Medulla oblongata (tissue), 1 donor: ENCODE measurements around the gene PCDH17.
A peak's percentile ranks its signal among the peaks of the same experiment; 100 is the strongest.

ENCODE experiments used
- DNase-seq: peaks from one replicate; pipeline ENCODE4 v3.0.0-alpha.2; 2015; ENCODE audit errors: extremely low spot score

The PCDH17 gene, protein sequence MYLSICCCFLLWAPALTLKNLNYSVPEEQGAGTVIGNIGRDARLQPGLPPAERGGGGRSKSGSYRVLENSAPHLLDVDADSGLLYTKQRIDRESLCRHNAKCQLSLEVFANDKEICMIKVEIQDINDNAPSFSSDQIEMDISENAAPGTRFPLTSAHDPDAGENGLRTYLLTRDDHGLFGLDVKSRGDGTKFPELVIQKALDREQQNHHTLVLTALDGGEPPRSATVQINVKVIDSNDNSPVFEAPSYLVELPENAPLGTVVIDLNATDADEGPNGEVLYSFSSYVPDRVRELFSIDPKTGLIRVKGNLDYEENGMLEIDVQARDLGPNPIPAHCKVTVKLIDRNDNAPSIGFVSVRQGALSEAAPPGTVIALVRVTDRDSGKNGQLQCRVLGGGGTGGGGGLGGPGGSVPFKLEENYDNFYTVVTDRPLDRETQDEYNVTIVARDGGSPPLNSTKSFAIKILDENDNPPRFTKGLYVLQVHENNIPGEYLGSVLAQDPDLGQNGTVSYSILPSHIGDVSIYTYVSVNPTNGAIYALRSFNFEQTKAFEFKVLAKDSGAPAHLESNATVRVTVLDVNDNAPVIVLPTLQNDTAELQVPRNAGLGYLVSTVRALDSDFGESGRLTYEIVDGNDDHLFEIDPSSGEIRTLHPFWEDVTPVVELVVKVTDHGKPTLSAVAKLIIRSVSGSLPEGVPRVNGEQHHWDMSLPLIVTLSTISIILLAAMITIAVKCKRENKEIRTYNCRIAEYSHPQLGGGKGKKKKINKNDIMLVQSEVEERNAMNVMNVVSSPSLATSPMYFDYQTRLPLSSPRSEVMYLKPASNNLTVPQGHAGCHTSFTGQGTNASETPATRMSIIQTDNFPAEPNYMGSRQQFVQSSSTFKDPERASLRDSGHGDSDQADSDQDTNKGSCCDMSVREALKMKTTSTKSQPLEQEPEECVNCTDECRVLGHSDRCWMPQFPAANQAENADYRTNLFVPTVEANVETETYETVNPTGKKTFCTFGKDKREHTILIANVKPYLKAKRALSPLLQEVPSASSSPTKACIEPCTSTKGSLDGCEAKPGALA (N-terminal part only)

DNA sequence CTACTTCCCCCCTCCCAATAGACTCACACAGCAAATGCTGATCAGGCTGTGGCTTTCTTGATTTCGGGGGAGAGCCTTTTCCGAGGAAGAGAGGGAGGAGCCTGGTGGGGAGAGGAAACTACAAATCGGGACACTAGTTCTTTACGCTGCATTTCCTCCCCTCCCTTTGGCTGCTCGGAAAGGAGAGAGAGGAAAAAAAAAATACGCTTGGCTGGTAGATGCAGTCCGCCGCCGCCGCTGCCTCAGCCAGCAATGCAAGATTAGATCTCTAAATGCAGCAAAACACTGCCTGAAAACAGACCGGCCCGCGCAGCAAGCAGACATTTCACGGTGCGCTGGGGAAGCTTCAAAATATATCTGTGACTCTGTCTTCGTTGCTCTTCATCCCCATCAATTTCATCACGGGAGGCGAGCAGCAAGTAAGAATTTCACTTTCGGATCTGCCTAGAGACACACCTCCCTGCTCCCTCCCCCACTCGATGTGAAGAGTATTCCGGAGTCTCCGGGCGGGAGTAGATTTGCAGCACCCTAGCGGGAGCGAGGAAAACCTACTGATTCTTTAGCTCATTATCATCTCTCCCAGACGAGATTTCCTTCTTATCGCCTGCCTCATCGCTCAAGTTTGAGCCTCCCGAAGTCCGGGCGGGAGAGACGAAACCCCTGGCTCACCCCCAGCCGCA, at the start of gene PCDH17:
Gene PCDH17, plus strand, starts transcription at position 149 of the 680 bp plus-strand sequence. CDS start 803 bp downstream, outside the sequence.
- peak; percentile 85 for DNase-seq

DNA sequence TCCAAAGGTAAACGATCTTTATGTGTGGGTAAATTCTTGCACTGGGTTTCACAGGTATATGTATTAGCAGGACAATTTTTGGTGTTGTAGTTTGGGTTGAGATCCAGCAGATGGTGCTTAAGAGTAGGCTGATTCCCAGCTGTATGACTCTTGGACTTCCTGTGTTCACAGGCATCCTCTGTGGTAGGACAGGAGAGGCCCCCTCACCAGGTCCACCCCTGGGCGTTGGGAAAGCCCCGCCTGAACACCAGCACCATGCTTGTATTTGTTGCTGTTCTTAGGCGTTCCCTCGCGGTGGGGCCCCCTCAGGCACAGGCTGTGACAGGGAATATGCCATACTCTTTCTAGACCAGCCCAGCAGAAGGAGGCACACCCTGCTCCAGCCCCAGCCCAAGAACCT, 49.5 kb upstream of the PCDH17 start:
- DNase-seq = no peak

DNA sequence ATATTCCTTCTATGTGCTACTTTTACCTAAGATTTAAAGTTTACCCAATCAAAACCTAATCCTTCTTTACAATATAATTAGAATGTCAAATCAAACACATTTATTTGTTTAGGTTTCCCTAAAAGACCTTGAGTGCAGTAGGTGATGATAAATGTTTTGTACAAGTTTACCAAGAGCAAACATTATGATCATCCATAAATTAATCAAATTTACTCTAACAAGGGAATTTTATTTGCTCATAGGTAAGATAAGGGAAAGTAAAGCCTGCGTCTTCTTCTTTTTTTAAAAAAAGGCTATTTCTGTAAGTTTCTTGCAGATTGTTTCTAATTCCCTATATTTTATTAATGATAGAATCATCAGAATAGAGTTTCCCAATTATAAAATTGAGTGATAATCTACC, 48.0 kb upstream of the PCDH17 start:
- no peak for DNase-seq

DNA sequence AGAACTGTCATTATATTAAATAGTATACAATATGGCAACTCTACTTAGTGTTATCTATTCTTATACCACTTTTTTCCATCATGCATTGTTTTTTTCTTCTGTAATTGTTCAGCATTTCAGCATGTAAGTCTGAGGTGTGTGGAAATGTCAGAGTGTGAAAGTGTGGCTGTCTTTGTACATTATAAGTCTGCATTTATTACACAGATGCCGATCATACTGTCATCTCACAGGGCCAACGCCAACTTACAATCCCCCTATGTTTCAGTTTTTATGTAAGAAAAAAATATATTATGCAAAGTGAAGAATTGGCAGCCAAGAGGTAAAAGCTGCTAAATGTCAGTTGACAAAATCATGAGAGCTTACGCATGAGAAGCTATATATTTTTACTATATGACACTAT, 42.9 kb upstream of the PCDH17 start:
- DNase-seq = no peak

DNA sequence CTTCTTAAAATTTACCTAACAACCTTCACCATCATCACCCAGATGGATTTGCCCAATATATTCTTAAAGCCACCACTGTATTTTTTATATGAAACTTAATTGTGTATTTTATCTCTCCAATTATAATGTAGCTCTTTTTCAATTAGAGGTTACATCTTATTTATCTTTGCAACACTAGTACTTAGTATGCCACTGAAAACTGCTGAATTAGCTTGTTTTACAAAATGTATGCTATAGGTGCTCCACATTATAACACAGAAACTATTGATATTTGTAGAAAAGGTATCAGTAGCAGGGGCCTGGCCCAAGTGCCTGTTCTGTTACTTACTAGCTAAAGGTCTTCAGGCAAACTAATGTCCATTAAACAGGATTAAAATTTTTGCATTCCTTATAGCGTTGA, 35.8 kb upstream of the PCDH17 start:
- no peak for DNase-seq

DNA sequence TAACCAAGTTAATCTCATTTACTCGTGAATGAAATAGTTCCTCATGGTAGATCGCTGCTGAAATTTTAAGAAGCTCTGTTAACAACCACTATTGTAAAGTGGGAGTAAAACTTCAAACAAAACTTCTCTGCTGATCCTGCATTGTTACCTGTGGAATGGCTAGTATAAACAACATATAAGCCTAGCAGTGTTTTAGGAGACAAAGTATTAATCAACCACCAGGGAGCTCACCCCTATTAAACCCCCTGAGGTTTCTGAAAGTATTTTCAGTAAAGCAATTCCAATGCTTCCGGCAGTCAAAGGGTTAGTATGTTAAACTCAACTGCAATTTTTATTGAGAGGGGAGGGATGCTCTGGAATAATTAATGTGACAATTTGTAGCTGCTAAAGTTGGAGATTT, 30.0 kb upstream of the PCDH17 start:
- no peak for DNase-seq

DNA sequence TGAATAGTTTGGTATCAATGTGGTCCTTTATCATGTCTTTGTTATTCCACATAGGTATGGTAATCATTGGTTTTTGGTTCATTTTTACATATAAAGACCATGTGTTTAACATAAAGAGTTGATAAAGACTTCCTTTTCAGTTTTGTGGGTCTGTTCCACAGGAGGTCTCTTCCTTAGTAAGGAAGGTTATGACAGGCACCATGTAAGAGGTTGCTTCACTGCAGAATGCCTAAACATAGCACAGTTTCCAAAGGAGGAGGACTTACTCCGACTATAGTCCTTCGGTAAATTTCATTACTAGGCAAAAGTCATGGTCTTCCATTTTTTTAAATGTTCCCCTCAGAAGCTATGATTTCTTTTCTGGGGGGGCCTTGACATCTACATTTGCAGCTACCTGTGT, 27.1 kb upstream of the PCDH17 start:
- no peak for DNase-seq

DNA sequence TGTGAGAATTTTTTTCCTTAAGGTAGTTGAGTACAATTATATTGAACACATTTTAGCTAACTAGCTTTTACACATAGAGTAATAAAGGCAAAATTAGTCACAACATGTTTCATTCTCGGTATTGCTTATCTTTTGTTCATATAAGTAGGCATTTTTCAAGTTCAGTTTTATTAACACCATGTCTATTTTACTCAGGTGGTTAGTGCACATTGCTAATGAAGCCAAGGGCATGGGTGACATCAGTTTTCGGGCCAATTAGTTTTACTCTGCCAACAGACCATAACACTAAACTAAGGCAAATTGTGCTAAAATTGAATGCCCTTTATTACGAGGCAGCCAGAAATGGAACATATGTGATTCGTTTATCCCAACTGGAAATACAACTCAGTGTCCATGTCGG, 19.6 kb upstream of the PCDH17 start:
- DNase-seq = no peak

DNA sequence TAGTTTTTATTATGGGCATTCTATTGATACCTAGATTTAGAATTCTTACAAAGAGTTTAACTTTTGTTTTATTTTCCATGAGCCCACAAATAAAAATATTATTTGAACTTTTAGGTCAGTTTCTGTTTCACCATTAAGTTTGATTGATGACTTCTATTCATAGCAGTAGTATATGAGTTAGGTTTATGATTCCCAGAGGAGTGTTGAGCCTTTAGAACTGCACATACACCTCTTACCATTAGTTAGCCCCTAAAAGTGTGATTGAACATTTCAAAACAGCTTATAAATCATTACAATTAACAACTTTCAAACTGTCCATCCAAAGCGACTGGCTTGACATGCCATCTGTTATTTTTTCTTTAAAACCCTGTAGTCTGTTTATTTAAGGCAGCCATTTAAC, 19.0 kb upstream of the PCDH17 start:
- no peak for DNase-seq

DNA sequence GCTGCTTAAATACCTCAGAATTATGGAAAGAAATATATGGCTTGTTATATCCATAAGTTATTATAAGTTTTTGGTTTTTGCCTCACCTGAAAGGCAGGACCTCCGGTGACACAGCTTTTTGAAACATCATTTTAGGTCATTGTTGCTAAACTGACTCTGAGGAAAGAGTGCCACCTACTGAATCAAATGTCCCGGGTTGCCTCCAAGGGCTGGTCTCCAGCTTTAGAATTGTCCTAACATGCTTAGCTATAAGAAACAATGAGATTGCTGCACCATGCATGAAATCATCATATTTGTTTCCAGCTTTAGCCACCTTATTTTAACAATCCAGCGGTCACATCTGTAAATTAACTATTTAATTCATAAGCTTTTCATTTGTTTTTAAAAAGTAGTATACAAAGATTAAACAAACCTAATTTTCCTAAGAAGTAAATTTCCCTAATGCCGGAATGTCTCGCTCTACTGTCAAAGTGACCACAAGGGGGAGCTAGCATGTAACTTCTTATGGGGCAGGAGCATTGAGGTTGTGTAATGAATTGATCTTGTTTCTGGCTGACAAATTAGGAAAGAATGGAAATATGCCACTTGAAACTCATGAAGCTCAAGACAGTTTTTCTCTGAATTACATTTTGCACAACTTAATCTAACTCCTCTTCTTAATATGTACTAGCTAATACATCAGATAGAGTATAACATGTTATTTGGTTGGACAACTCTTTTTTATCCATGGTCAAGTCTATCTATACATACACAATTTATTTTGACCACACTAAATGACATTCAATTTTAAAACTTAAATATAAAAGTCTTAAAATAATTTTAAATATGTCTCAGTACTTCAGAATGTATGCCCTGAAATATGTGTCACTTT, 6.7 kb upstream of the PCDH17 start:
- peak; percentile 91 for DNase-seq

DNA sequence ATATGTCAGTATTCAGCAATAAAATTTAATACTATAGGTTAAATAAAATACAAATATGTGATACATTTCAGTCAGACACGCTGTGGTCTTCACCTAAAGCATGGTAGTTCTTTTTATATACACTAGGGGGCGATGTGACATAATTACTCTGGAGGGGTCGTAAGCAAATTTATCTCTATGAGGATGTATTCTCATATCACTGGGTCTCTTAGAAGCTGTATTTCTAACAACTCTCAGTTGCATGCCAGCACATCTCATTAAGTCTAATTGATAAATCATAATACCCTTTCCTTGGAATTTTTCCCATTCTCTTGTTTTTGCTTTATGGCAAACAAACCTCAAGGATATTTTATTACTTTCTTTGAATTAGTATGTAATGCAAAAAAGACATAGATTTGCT, 3.9 kb upstream of the PCDH17 start:
- DNase-seq = peak; percentile 69

DNA sequence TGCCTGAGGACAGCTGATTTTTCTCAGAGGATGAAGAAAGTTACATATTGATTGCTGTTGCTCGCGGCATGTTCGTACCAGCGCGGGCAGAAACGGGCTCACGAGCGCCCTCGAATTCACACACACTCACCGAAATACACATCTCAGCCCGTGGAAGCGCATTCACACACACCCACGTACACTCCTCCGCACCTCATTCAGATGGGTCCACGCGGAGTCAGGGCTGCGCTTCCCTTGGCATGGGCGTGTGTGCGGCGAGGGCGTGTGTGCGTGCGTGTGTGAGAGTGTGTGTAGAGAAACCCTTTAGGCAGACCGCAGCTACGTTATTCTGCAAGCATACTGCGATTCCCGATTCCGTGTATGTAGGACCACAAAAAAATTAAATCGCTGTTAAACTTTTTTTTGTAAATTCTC, 2.1 kb upstream of the PCDH17 start:
- peak; percentile 70 for DNase-seq

DNA sequence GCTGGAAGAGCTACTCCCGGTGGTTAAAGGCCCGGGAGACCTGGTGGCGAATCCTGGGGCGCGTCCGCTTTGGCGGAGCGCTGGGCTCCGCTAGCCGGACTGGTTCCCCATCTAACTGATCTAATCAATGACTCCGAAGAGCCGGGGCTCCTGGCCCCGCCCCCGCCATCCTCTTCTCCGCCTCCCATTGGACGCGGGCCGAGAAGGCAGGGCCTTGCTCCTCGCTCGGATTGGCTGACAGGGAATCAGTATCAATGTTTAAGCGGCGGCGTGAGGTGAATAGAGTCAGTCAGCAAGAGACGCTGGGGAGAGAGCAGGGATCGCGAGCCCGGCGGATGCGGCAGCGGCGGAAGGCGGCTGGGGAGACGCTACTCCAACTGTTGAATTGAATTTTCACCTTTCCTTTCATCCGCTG, 1.7 kb upstream of the PCDH17 start:
- DNase-seq = peak; percentile 99

DNA sequence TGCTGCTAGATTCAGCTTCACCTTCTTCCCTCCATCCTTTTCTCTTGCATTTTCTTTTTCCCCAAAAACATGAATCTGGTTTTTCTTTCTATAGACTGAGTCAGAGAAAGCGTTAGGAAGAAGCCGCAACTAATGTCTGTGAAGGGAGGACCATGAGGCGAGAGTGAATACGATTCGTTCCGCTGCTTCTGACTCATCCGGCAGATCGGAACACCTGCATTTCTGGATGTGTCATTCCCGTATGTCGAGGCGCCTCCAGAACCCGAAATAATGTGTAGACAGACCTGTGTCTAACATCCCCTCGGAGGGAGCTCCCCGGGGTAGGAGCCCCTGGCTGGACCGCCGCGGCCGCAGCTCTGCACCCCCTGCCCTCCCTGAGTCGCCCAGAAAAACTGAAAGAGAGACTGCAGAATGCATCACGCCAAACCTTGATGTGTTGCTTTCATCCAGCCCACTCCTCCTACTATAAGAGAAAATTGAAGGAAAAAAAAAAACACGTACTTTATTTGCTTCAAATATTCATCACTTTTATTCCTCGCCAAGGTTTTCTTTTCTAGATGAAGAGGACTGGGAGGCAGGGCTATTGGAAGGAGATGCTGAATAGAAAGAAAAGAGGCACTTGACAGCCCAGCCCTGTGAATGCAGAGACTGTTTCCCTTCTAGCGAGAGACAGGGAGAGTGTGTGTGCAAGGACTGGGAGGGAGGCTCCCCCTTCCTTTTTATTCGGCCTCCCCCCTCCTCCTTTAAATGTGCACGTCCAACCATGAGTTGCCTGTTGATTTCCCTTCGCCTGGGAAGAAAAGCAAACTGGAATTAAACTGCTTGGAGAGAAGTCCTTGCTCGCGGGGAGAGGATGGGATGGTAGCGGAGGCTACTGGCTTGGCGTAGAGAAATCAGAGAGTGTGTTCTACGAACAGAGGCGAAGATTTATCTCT, 616 bp upstream of the PCDH17 start:
- DNase-seq = peak; percentile 86

DNA sequence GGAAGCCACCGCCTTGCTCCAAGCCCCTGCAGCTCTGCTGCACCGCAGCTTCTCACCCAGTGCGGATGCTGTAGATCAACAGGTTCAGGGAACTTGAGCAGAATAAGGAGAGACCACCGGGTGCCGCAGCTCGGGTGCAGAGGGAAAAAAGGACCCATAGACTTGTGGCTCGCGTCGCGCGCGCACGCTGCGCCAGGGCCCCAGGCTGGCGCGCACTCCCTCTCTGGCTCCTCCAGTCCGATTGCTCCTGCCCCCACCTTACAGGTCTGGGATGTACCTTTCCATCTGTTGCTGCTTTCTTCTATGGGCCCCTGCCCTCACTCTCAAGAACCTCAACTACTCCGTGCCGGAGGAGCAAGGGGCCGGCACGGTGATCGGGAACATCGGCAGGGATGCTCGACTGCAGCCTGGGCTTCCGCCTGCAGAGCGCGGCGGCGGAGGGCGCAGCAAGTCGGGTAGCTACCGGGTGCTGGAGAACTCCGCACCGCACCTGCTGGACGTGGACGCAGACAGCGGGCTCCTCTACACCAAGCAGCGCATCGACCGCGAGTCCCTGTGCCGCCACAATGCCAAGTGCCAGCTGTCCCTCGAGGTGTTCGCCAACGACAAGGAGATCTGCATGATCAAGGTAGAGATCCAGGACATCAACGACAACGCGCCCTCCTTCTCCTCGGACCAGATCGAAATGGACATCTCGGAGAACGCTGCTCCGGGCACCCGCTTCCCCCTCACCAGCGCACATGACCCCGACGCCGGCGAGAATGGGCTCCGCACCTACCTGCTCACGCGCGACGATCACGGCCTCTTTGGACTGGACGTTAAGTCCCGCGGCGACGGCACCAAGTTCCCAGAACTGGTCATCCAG, 964 bp downstream of the PCDH17 start:
- DNase-seq = peak; percentile 57

DNA sequence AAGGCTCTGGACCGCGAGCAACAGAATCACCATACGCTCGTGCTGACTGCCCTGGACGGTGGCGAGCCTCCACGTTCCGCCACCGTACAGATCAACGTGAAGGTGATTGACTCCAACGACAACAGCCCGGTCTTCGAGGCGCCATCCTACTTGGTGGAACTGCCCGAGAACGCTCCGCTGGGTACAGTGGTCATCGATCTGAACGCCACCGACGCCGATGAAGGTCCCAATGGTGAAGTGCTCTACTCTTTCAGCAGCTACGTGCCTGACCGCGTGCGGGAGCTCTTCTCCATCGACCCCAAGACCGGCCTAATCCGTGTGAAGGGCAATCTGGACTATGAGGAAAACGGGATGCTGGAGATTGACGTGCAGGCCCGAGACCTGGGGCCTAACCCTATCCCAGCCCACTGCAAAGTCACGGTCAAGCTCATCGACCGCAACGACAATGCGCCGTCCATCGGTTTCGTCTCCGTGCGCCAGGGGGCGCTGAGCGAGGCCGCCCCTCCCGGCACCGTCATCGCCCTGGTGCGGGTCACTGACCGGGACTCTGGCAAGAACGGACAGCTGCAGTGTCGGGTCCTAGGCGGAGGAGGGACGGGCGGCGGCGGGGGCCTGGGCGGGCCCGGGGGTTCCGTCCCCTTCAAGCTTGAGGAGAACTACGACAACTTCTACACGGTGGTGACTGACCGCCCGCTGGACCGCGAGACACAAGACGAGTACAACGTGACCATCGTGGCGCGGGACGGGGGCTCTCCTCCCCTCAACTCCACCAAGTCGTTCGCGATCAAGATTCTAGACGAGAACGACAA, 1.8 kb downstream of the PCDH17 start:
- DNase-seq = peak; percentile 86

DNA sequence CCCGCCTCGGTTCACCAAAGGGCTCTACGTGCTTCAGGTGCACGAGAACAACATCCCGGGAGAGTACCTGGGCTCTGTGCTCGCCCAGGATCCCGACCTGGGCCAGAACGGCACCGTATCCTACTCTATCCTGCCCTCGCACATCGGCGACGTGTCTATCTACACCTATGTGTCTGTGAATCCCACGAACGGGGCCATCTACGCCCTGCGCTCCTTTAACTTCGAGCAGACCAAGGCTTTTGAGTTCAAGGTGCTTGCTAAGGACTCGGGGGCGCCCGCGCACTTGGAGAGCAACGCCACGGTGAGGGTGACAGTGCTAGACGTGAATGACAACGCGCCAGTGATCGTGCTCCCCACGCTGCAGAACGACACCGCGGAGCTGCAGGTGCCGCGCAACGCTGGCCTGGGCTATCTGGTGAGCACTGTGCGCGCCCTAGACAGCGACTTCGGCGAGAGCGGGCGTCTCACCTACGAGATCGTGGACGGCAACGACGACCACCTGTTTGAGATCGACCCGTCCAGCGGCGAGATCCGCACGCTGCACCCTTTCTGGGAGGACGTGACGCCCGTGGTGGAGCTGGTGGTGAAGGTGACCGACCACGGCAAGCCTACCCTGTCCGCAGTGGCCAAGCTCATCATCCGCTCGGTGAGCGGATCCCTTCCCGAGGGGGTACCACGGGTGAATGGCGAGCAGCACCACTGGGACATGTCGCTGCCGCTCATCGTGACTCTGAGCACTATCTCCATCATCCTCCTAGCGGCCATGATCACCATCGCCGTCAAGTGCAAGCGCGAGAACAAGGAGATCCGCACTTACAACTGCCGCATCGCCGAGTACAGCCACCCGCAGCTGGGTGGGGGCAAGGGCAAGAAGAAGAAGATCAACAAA, 2.6 kb downstream of the PCDH17 start:
- peak; percentile 55 for DNase-seq
